Putamen (tissue), 1 donor: ENCODE measurements around the gene TSPAN12.

Experiments used
- DNase-seq: peaks from one replicate; pipeline ENCODE4 v3.0.0-alpha.2; 2016; ENCODE audit warnings: low spot score

TSPAN12 gene

DNA sequence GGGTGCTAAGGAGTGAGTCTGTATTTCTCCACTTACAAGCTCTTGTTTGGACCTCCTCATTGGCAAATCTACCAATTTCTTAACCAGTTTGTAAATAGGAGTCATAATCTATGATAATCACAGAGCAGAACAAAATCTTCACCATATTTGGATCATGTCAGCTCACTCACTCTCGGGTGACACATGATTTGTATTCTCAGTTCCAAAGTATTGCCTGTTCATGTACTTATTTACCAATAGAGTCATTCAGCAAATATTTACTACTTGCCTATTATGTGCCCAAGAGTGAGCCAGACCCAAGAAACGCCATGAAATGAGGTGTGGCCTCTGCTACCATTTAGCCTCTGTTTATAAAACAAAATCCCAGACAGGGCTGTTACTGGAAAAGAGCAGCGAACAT, 114.8 kb downstream of the TSPAN12 start:
- DNase-seq = no peak

DNA sequence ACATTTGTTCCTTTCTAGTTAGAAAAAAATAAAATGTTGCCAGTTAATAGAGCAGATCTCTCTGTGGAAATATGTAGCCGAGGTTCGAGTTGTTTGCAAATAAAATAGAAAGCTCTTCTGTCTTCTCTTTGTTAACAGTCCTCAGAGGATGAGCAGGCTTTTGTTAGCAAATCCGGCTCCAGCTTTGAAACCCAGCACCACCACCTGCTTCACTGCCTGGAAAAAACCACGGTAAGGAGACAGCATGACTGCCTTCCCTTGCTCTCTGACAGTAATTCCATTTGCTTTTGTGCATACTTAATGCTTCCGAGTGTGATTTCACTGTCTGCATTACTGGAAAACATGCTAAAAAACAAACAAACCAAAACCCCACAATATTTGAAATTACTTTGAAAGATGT, 115.6 kb downstream of the TSPAN12 start:
- no peak for DNase-seq

DNA sequence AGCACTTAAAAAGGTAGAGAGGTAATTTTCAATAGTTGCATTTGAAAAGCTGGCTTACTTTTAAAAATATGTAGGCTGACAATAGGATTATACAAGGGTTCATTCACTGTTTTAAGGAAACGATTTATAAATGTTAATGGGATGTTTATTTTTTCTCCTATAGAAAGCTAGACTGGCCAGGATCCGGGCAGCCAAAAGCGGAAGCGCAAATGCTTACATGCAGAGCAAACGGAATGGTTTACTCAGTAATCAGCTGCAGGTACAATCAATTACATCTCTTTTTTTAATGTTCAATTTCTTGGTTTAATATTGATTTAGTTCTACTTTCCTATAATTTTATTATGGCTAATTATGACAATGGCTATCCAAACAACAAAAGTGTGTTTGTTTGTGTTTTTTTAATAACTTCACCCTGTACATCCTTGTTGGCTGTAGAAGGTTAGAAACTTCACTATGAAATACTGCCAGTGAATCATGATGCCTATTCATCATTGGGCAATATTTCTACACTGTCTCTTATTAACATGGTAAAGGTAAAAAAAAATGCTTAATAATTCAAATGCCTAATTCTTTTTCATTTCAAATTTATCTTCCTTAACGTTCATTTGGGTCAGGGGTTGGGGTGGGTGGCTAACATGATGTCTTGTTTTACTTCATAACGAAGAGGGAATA, 116.4 kb downstream of the TSPAN12 start:
- DNase-seq = no peak

DNA sequence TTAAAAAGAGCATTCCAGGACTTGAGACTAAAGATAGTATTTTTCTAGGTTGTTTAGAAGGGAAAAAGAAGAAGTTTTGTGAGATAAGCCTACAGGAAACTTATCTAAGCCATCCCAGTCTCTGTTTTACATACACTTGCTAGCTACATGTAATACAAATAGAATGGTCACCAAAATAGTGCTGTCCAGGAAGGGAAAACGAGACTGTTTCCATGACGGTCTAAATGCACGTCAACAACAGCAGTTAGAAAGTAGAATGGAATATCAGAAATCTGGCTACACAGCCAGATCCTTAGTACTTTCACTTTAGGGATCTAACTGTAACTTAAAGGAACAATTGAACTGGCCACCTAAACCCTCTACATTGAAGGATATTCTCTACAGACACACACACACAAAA, 117.6 kb downstream of the TSPAN12 start:
- no peak for DNase-seq

DNA sequence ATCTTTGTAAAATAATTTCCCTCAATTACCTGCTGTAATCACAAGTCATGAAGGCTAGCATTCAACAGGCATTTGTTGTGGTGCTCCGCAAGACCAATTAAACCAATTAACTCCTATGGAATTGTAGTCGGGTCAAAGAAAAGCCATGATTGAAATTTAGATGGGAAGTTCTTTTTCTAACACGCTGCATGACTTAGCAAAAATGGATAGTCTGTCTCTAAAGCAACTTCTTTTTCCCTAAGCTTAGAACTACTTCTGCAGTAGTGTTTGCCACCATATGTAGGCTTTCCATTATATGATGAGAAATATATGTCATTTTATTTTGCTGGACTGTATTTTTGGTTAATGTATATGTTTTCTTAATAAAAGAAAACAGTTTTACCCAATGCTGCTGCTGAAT, 119.1 kb downstream of the TSPAN12 start:
- DNase-seq = no peak
